GM18517 (cell line): Measurements from ENCODE around the gene NFATC1.

Source experiments
- ATAC-seq: cut with Tn5 transposase; IDR thresholded peaks from one replicate; pipeline ENCODE4 v1.9.1; 2021; ENCODE audit warnings: mild to moderate bottlenecking, moderate library complexity; ENCODE audit not compliant: unreplicated experiment

The NFATC1 gene

GRCh38 chr18:79402977-79403722, 7.4 kb downstream of the NFATC1 start:
- ATAC-seq = no peak

GRCh38 chr18:79403723-79404566, 8.2 kb downstream of the NFATC1 start:
- ATAC-seq = no peak

GRCh38 chr18:79404567-79404910, 8.8 kb downstream of the NFATC1 start:
- ATAC-seq = no peak

- no peak for ATAC-seq
Observed at GRCh38 chr18:79405019-79405780, 9.5 kb downstream of the NFATC1 start.

GRCh38 chr18:79405781-79406575, 10.2 kb downstream of the NFATC1 start:
- ATAC-seq = peak; percentile 78

GRCh38 chr18:79406708-79407107, 11.0 kb downstream of the NFATC1 start:
- no peak for ATAC-seq

GRCh38 chr18:79409313-79409712, 13.6 kb downstream of the NFATC1 start:
- no peak for ATAC-seq

- no peak for ATAC-seq
Observed at GRCh38 chr18:79410171-79410641, 14.5 kb downstream of the NFATC1 start.

GRCh38 chr18:79410731-79411613, 15.2 kb downstream of the NFATC1 start:
- no peak for ATAC-seq

- no peak for ATAC-seq
Observed at GRCh38 chr18:79411614-79412526, 16.1 kb downstream of the NFATC1 start.

- ATAC-seq = no peak
Observed at GRCh38 chr18:79413025-79413424, 17.3 kb downstream of the NFATC1 start.

GRCh38 chr18:79413426-79413825, 17.7 kb downstream of the NFATC1 start:
- no peak for ATAC-seq

- no peak for ATAC-seq
Observed at GRCh38 chr18:79413901-79414300, 18.2 kb downstream of the NFATC1 start.

GRCh38 chr18:79416022-79416676, 20.4 kb downstream of the NFATC1 start:
- ATAC-seq = no peak

GRCh38 chr18:79416677-79417052, 20.9 kb downstream of the NFATC1 start:
- ATAC-seq = no peak

GRCh38 chr18:79418236-79418635, 22.5 kb downstream of the NFATC1 start:
- no peak for ATAC-seq

- no peak for ATAC-seq
Observed at GRCh38 chr18:79418642-79419041, 22.9 kb downstream of the NFATC1 start.
